Activated T-cell treated with anti-CD3 and anti-CD28 coated beads for 4 hours (primary cell): Measurements from ENCODE around the gene PTPRB.

ENCODE experiments used
- DNase-seq: peaks from one replicate; pipeline ENCODE4 v3.0.0-alpha.2; 2020

PTPRB gene

GRCh38 chr12:70641691-70642090 is 4.5 kb upstream of the PTPRB start:
- no peak for DNase-seq

- no peak for DNase-seq
These were observed 3.7 kb upstream of the PTPRB start for GRCh38 chr12:70640901-70641300.

GRCh38 chr12:70639535-70639934 is 2.3 kb upstream of the PTPRB start:
- DNase-seq = no peak

GRCh38 chr12:70638639-70639360 is 1.6 kb upstream of the PTPRB start:
- no peak for DNase-seq

- no peak for DNase-seq
These were observed 1.5 kb downstream of the PTPRB start for GRCh38 chr12:70635755-70636154.

GRCh38 chr12:70628701-70629480 is 8.3 kb downstream of the PTPRB start:
- DNase-seq = no peak

GRCh38 chr12:70627677-70628076 is 9.6 kb downstream of the PTPRB start:
- DNase-seq = no peak

- DNase-seq = no peak
These were observed 11.0 kb downstream of the PTPRB start for GRCh38 chr12:70626180-70626579.

- no peak for DNase-seq
These were observed 17.6 kb downstream of the PTPRB start for GRCh38 chr12:70619471-70620152.

GRCh38 chr12:70618371-70618770 is 18.9 kb downstream of the PTPRB start:
- DNase-seq = no peak

GRCh38 chr12:70617450-70617849 is 19.8 kb downstream of the PTPRB start:
- DNase-seq = no peak

- DNase-seq = no peak
These were observed 21.9 kb downstream of the PTPRB start for GRCh38 chr12:70615174-70615866.

- DNase-seq = no peak
These were observed 27.3 kb downstream of the PTPRB start for GRCh38 chr12:70609739-70610491.

- no peak for DNase-seq
These were observed 28.0 kb downstream of the PTPRB start for GRCh38 chr12:70609203-70609602.

- DNase-seq = no peak
These were observed 29.0 kb downstream of the PTPRB start for GRCh38 chr12:70608184-70608583.

- no peak for DNase-seq
These were observed 30.1 kb downstream of the PTPRB start for GRCh38 chr12:70607107-70607506.

GRCh38 chr12:70605976-70606375 is 31.3 kb downstream of the PTPRB start:
- DNase-seq = no peak

GRCh38 chr12:70604662-70605061 is 32.6 kb downstream of the PTPRB start:
- no peak for DNase-seq

- DNase-seq = no peak
These were observed 34.2 kb downstream of the PTPRB start for GRCh38 chr12:70603044-70603443.

GRCh38 chr12:70598467-70599193 is 38.6 kb downstream of the PTPRB start:
- DNase-seq = no peak

- DNase-seq = no peak
These were observed 44.6 kb downstream of the PTPRB start for GRCh38 chr12:70592664-70593063.
